DOHH2 (cell line): ENCODE measurements around the gene CLIP3.

Experiments used
- CTCF ChIP-seq: fragments of 200-600 bp; sonication (generic); IDR thresholded peaks from one replicate; pipeline ENCODE4 v1.5.1; 2014; ENCODE audit warnings: antibody characterized with exemption, mild to moderate bottlenecking, low read depth, low read length; ENCODE audit not compliant: poor library complexity, severe bottlenecking
- EZH2phosphoT487 ChIP-seq: fragments of 200-600 bp; sonication (generic); IDR thresholded peaks from 2 replicates; pipeline ENCODE4 v1.6.1; 2017; ENCODE audit warnings: borderline replicate concordance, mild to moderate bottlenecking, antibody characterized with exemption, low read length, moderate library complexity, mixed read lengths

GRCh38 chr19:36043952-36044351 is 11.3 kb upstream of the CLIP3 start:
- TF ChIP-seq CTCF (no peak), EZH2phosphoT487 (no peak)
